Measurements from ENCODE around the gene PJA2. TPM values are rescaled to one million over a fixed set of nuclear protein-coding genes. Genes with fewer than 3 reads are reported as not detected.

The PJA2 gene
- total RNA-seq, 5 donors from 2014 or later (not counting 1 experiment from before 2014, with no cell fraction given) = 61.7 to 68.4 (median 63.6) TPM

GRCh38 chr5:109350537-109351270 lies 59.1 kb downstream of the PJA2 start:
- no peaks in the 10 kb centered on the region for H3K9me3 ChIP-seq
- Mint-ChIP-seq H3K36me3 (peaks cover 26% of the 10 kb centered on the region), H3K27ac (no peak overlapping the region), H3K27me3 (no peaks in the 10 kb centered on the region), H3K4me3 (no peak overlapping the region), H3K9me3 (no peaks in the 10 kb centered on the region), H3K4me1 (peaks cover 17 to 22% (median 20%) of the 10 kb centered on the region in 3 donors)
- H3K4me3 ChIP-seq (ENCODE audit: control insufficient read depth in 1 of 2, extremely low read depth in 1 of 2, low read length in 1 of 2) = no peak overlapping the region
- CTCF ChIA-PET = no interaction called here
- H3K27ac ChIP-seq (ENCODE audit: low read length) = no peak overlapping the region
- POLR2A ChIA-PET = interaction anchor here in 1 of 2 donors (0.6 kb wide), 1 partner anchor 700 kb away, joined by 3 read pairs; no protein-coding TSS in a partner anchor
- no peak for DNase-seq
- H3K4me1 ChIP-seq (ENCODE audit: control insufficient read depth in 1 of 2, extremely low read depth in 1 of 2, insufficient read depth in 2 of 2, low read length in 2 of 2) = no peaks in the 10 kb centered on the region
- H3K36me3 ChIP-seq (ENCODE audit: control insufficient read depth in 2 of 2, extremely low read depth in 1 of 2, insufficient read depth in 1 of 2, low read length in 1 of 2) = peaks cover 4 to 44% of the 10 kb centered on the region in 2 donors
- H3K27me3 ChIP-seq (replicated peaks in 1 of 2; ENCODE audit: control insufficient read depth in 2 of 2, extremely low read depth in 1 of 2, insufficient read depth in 2 of 2, low read length in 1 of 2) = no peaks in the 10 kb centered on the region
- no peak for ATAC-seq (replicated peaks in 1 of 4)
- no CpG with 5 or more reads among the region's 5 CpGs for WGBS (ENCODE audit: insufficient coverage)

DNA sequence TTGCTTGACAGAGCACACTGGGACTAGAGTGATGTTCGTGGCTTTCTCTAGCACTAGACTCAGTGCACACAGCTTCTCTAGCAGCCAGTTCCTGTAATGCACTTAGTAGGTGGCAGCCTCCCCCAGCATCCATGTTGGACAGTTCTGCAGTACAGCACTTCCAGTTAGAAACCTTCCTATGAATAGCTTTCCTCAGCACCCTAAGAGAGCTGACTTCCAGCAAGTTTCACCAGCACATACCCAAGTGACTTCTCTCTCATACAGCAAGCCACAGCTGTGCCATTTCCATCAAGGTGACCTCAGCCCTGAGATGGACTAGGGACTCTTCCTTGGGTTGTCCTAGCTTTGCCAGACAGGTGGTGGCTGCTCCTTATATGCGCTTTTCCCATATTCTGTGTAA lies 60.4 kb downstream of the PJA2 start:
- Mint-ChIP-seq H3K9me3 (no peaks in the 10 kb centered on the region), H3K36me3 (peaks cover 30% of the 10 kb centered on the region), H3K4me3 (no peak overlapping the region), H3K27me3 (no peaks in the 10 kb centered on the region), H3K27ac (peak overlapping the region in 1 of 2 donors; percentile 30), H3K4me1 (peaks cover 17 to 22% (median 20%) of the 10 kb centered on the region in 3 donors)
- Histone ChIP-seq H3K9me3 (no peaks in the 10 kb centered on the region), H3K36me3 (ENCODE audit: control insufficient read depth in 2 of 2, extremely low read depth in 1 of 2, insufficient read depth in 1 of 2, low read length in 1 of 2) (peaks cover 4 to 41% of the 10 kb centered on the region in 2 donors), H3K27me3 (replicated peaks in 1 of 2; ENCODE audit: control insufficient read depth in 2 of 2, extremely low read depth in 1 of 2, insufficient read depth in 2 of 2, low read length in 1 of 2) (no peaks in the 10 kb centered on the region), H3K4me1 (ENCODE audit: control insufficient read depth in 1 of 2, extremely low read depth in 1 of 2, insufficient read depth in 2 of 2, low read length in 2 of 2) (no peaks in the 10 kb centered on the region), H3K27ac (ENCODE audit: low read length) (no peak overlapping the region), H3K4me3 (ENCODE audit: control insufficient read depth in 1 of 2, extremely low read depth in 1 of 2, low read length in 1 of 2) (no peak overlapping the region)
- ATAC-seq (replicated peaks in 1 of 4) (no peak), DNase-seq (no peak)
- WGBS (ENCODE audit: insufficient coverage) = 83% methylated on average over 1 of the region's 2 CpGs
- ChIA-PET POLR2A (no interaction called here), CTCF (no interaction called here)

GRCh38 chr5:109347252-109347888 lies 62.4 kb downstream of the PJA2 start:
- Histone ChIP-seq H3K27me3 (replicated peaks in 1 of 2; ENCODE audit: control insufficient read depth in 2 of 2, extremely low read depth in 1 of 2, insufficient read depth in 2 of 2, low read length in 1 of 2) (no peaks in the 10 kb centered on the region), H3K4me3 (ENCODE audit: control insufficient read depth in 1 of 2, extremely low read depth in 1 of 2, low read length in 1 of 2) (no peak overlapping the region), H3K4me1 (ENCODE audit: control insufficient read depth in 1 of 2, extremely low read depth in 1 of 2, insufficient read depth in 2 of 2, low read length in 2 of 2) (no peaks in the 10 kb centered on the region), H3K9me3 (no peaks in the 10 kb centered on the region), H3K27ac (ENCODE audit: low read length) (no peak overlapping the region), H3K36me3 (ENCODE audit: control insufficient read depth in 2 of 2, extremely low read depth in 1 of 2, insufficient read depth in 1 of 2, low read length in 1 of 2) (peaks cover 8 to 50% of the 10 kb centered on the region in 2 donors)
- ATAC-seq (replicated peaks in 1 of 4) (no peak), DNase-seq (peak in 1 of 35 experiments; percentile 8)
- Mint-ChIP-seq H3K36me3 (peaks cover 31% of the 10 kb centered on the region), H3K27ac (peak overlapping the region in 1 of 2 donors; percentile 64), H3K9me3 (no peaks in the 10 kb centered on the region), H3K4me1 (peaks cover 17 to 20% (median 18%) of the 10 kb centered on the region in 3 donors), H3K27me3 (no peaks in the 10 kb centered on the region), H3K4me3 (no peak overlapping the region)
- ChIA-PET POLR2A (no interaction called here), CTCF (interaction anchor here (0.8 to 1.0 kb wide), 2 partner anchors 10 to 666 kb away, joined by 3 to 4 read pairs; no protein-coding TSS in a partner anchor)

- no peaks in the 10 kb centered on the region for H3K27me3 ChIP-seq (replicated peaks in 1 of 2; ENCODE audit: control insufficient read depth in 2 of 2, extremely low read depth in 1 of 2, insufficient read depth in 2 of 2, low read length in 1 of 2)
- H3K9me3 Mint-ChIP-seq = no peaks in the 10 kb centered on the region
- no peak for ATAC-seq (replicated peaks in 1 of 4)
- WGBS (ENCODE audit: insufficient coverage) = 100% methylated on average over 1 of the region's 2 CpGs
- H3K4me1 ChIP-seq (ENCODE audit: control insufficient read depth in 1 of 2, extremely low read depth in 1 of 2, insufficient read depth in 2 of 2, low read length in 2 of 2) = no peaks in the 10 kb centered on the region
- H3K36me3 ChIP-seq (ENCODE audit: control insufficient read depth in 2 of 2, extremely low read depth in 1 of 2, insufficient read depth in 1 of 2, low read length in 1 of 2) = peaks cover 5 to 46% of the 10 kb centered on the region in 2 donors
- no peaks in the 10 kb centered on the region for H3K27me3 Mint-ChIP-seq
- H3K4me3 ChIP-seq (ENCODE audit: control insufficient read depth in 1 of 2, extremely low read depth in 1 of 2, low read length in 1 of 2) = no peak overlapping the region
- CTCF ChIA-PET = no interaction called here
- no peak overlapping the region for H3K4me3 Mint-ChIP-seq
- no peak overlapping the region for H3K27ac ChIP-seq (ENCODE audit: low read length)
- no peaks in the 10 kb centered on the region for H3K9me3 ChIP-seq
- POLR2A ChIA-PET = no interaction called here
- no peak overlapping the region for H3K27ac Mint-ChIP-seq
- peaks cover 30% of the 10 kb centered on the region for H3K36me3 Mint-ChIP-seq
- no peak for DNase-seq
- peaks cover 15 to 17% (median 17%) of the 10 kb centered on the region in 3 donors for H3K4me1 Mint-ChIP-seq
Measured at GRCh38 chr5:109345699-109346098, 64.1 kb downstream of the PJA2 start.

- H3K9me3 Mint-ChIP-seq = no peaks in the 10 kb centered on the region
- peak overlapping the region in 1 of 2 donors; percentile 3 for H3K27ac Mint-ChIP-seq
- no peak overlapping the region for H3K4me3 Mint-ChIP-seq
Measured at GRCh38 chr5:109340351-109340750, 69.4 kb downstream of the PJA2 start.

DNA sequence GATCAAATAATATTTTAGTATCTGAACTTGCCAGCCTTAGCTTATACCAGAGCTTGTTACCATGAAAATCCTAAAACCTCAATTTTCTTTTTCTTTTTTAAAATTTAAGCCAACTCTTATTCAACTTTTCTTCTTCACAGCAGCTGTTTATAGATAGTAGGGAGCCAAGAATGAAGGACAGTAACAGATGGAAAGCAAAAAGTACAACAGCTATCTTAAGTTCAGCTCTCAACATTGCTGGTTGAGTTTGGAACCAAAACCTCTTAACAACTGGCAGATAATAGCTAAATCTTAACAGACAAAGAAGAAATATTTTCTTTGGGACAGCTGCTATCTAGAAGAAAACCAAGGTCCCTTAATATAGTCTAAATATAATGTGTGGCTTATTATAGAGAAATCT lies 74.7 kb downstream of the PJA2 start:
- Mint-ChIP-seq H3K4me3 (no peak overlapping the region), H3K9me3 (no peaks in the 10 kb centered on the region), H3K27me3 (no peaks in the 10 kb centered on the region), H3K4me1 (peaks cover 0 to 1% (median under 1%) of the 10 kb centered on the region in 3 donors), H3K36me3 (peaks cover 32% of the 10 kb centered on the region), H3K27ac (no peak overlapping the region)
- CTCF ChIA-PET = no interaction called here
- H3K36me3 ChIP-seq (ENCODE audit: control insufficient read depth in 2 of 2, extremely low read depth in 1 of 2, insufficient read depth in 1 of 2, low read length in 1 of 2) = peaks cover 0 to 30% of the 10 kb centered on the region in 2 donors
- no peaks in the 10 kb centered on the region for H3K27me3 ChIP-seq (replicated peaks in 1 of 2; ENCODE audit: control insufficient read depth in 2 of 2, extremely low read depth in 1 of 2, insufficient read depth in 2 of 2, low read length in 1 of 2)
- H3K4me1 ChIP-seq (ENCODE audit: control insufficient read depth in 1 of 2, extremely low read depth in 1 of 2, insufficient read depth in 2 of 2, low read length in 2 of 2) = no peaks in the 10 kb centered on the region
- ATAC-seq (replicated peaks in 1 of 4) (no peak), DNase-seq (no peak)
- no peak overlapping the region for H3K27ac ChIP-seq (ENCODE audit: low read length)
- H3K9me3 ChIP-seq = no peaks in the 10 kb centered on the region
- no peak overlapping the region for H3K4me3 ChIP-seq (ENCODE audit: control insufficient read depth in 1 of 2, extremely low read depth in 1 of 2, low read length in 1 of 2)
- POLR2A ChIA-PET = no interaction called here

More at GRCh38 chr5:109340351-109340750, 69.4 kb downstream of the PJA2 start:
- POLR2A ChIA-PET = no interaction called here
- H3K4me3 ChIP-seq (ENCODE audit: control insufficient read depth in 1 of 2, extremely low read depth in 1 of 2, low read length in 1 of 2) = no peak overlapping the region
- H3K4me1 ChIP-seq (ENCODE audit: control insufficient read depth in 1 of 2, extremely low read depth in 1 of 2, insufficient read depth in 2 of 2, low read length in 2 of 2) = no peaks in the 10 kb centered on the region
- H3K27me3 Mint-ChIP-seq = no peaks in the 10 kb centered on the region
- DNase-seq (no peak), ATAC-seq (replicated peaks in 1 of 4) (no peak)
- CTCF ChIA-PET = no interaction called here
- peaks cover 0 to 2% (median 2%) of the 10 kb centered on the region in 3 donors for H3K4me1 Mint-ChIP-seq
- no peak overlapping the region for H3K27ac ChIP-seq (ENCODE audit: low read length)
- peaks cover 5 to 37% of the 10 kb centered on the region in 2 donors for H3K36me3 ChIP-seq (ENCODE audit: control insufficient read depth in 2 of 2, extremely low read depth in 1 of 2, insufficient read depth in 1 of 2, low read length in 1 of 2)
- H3K36me3 Mint-ChIP-seq = peaks cover 33% of the 10 kb centered on the region
- H3K9me3 ChIP-seq = no peaks in the 10 kb centered on the region
- H3K27me3 ChIP-seq (replicated peaks in 1 of 2; ENCODE audit: control insufficient read depth in 2 of 2, extremely low read depth in 1 of 2, insufficient read depth in 2 of 2, low read length in 1 of 2) = no peaks in the 10 kb centered on the region
- 100% methylated on average over 1 of the region's 5 CpGs for WGBS (ENCODE audit: insufficient coverage)
